GM21619 (cell line): ENCODE data around the gene DEDD.

Experiments
- ATAC-seq: cut with Tn5 transposase; IDR thresholded peaks from one replicate; pipeline ENCODE4 v1.9.1; 2021; ENCODE audit not compliant: unreplicated experiment

Gene DEDD

DNA sequence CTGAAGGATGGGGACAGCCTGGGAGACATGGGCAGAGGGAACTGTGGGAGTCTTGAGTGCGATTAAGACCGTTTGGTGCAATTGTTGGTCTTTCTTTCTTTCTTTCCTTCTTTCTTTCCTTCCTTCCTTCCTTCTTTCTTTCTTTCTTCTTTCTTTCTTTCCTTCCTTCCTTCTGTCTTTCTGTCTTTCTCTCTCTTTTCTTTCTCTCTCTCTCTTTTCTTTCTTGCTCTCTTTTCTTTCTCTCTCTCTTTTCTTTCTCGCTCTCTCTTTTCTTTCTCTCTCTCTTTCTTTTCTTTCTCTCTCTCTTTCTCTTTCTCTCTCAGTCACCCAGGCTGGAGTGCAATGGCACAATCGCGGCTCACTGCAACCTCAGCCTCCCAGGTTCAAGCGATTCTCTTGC lies 37.2 kb downstream of the DEDD start:
- ATAC-seq, result no peak

DNA sequence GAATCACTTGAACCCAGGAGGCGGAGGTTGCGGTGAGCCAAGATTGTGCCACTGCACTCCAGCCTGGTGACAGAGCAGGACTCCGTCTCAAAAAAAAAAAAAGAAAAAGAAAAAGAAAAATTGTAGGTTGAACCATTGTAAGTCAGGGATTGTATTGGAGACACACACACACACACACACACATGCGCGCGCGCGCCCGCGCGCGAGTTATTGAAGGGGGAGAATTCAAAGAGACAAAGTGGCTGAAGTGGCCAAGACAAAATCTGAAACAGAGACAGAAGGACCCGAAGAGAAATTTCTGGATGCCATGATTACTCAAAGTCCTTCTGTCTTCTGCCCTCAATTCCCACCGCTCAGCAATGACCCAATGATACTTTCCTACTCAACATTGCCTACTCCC lies 38.0 kb downstream of the DEDD start:
- ATAC-seq, result no peak

DNA sequence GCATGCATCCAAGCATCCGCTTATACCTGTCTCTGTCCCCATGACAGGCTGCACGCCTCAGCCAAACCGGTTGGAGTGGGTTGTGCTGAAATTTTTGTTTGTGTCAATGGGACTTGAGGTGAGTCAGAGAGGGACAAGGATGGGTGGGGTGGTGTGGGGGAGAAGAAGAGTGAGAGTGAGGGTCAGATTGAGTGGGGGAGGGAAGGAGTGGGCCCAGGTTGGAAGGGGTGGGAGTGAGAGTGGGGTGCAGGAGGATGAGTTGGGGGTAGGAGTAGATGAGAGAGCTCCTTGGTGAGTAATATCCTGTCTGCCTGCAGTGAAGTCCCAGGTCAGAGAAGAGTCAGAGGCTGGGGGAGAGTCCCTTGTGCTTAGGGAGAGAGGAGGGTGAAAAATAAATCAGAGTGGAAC lies 39.8 kb downstream of the DEDD start:
- no peak for ATAC-seq

DNA sequence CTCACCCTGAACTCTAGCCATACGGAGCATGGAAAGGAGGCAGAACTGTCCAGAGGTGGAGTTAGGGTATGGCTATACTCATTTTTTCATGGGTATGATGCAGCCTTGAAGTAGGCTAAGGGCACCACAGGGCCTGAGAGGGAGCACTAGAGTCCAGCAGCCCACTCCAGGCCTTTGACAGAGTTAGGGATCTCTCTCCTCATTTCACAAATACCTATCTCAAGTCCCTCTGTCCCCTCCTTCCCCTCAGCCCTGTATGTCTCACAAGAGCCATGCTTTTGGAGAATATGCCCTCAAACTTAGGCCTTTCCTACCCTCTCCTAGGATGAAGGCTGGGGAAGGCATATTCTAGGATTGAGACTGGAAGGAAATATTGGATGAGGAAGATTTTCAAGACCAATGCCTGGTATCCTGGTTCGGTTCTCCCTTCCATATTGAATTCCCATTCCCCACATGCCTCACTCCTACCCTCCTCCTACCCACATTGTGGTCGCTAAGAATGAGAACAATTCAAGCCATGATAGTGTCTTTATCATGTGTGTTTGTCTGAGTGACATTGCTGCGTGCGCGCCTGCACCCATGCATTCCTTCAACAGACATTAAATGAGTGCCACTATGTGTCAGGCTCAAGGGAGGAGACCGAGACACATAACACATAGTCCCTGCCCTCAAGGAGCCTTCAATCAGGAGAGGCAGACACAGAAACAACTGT lies 40.5 kb downstream of the DEDD start:
- no peak for ATAC-seq

DNA sequence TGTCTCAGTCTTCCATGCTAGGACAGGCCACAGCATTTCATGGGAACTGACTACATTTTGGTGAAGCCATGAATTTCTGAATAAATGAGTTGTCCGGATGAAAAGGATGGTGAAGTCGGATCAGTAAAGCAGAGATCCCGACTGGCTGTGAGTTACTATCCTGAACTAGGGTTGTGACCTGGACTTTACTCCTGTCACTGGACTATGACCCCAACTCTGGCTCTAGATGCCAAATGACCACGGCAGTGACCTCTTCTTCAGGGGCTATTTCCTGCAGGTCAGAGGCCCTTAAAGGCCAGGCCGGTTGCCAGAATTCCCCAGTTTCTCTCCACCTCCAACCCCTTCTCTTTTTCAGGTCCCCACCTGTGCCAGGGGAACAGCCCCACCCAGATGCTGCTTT lies 41.4 kb downstream of the DEDD start:
- ATAC-seq, result no peak

DNA sequence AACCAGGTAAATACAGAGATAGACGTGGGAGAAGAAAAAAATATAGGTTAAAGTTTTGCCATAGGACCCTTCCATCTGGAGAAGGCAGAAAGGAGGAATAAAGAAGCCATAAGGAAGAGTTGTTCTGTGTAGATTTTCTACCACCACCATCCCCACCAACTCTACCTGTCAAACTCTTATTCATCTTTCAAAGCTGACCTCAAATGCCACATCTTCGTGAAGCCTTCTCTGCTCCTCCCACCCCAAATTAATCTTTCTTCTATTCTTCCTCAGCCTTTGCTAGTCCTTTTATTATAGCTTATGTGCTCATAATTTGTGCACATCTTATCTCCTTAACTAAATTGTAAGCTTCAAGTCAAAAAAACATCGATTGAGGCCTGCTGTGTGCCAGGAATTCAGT lies 41.9 kb downstream of the DEDD start:
- ATAC-seq, result no peak

DNA sequence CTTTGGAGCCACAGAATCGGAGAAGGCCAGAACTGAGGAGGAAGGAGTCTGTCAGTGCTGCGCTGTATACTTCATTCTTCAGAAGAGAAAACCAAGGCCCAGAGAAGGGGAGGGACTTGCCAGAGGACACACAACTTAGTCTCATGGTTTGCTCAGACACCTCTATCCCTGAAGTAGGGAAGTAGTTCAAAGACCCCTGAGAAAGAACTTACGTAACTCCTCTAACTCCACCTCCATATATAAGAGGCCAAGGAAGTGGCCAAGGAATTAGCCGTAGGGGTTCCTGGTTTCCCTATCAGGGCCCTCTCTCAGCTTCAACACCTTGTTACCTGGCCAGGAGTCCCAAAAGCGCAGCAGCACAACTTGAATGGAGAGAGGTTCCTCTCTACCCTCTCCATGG lies 42.5 kb downstream of the DEDD start:
- no peak for ATAC-seq

DNA sequence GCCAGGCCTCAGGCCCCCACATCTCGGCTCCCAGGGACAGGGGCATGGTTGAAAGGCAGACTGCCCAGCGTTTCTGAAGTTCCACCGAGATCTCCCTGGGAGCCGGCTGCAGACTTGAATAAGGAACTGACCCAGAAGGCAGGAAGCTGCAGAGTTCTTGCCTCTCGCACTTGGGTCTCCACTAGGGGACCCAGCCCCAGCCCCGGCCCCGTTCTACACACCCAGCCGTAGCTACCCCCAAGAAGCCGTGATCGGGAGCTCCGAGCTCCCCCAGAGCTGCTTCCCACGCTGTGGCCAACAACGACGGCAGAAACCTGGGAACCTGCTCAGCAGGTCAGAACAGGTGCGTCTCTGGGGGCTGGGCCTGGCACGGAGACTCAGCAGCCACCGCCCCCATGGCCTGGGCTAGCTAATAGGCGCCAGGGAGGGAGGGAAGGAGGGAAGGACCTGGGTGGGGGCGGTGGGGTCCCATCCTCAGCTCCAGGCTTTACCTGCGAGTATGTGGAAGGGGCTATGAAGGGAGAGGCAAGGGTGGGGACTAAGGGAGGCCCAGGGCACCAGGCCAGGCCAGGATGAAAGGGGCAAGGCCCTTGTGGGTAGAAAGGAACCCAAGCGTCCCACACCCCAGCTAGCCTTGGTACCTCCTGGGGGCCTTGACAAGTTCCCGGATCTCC lies 43.1 kb downstream of the DEDD start, which contains the start of gene NECTIN4:
Gene NECTIN4, minus strand, starts transcription at position 308 of the 674 bp plus-strand sequence. Its CDS starts 262 bp downstream, at position 46.
- no peak for ATAC-seq

DNA sequence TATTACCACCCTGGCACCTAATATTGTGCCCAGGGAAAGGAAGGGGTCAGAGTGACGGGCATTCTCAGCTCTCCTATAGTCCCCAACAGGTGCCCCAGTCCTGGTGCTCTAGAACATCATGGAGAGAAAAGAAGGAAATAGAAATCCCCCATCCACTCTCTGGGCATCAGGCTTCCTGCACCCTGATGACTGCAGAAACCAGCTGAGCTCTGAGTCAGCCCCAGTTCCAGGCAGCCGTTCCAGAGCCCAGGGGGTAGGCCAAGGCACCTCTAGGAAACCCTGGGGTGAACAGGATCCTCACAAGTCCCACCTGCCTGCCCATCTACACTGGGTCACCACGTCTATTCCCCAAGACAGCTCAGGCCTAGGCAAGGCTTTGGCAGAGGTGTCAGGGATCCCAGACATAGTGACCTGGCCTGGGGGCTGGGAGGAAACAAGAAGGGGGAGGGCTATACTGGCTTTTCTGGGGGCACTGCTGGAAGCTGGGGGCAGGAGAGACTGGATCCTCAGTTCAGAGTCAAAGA lies 43.8 kb downstream of the DEDD start:
- ATAC-seq, result no peak

DNA sequence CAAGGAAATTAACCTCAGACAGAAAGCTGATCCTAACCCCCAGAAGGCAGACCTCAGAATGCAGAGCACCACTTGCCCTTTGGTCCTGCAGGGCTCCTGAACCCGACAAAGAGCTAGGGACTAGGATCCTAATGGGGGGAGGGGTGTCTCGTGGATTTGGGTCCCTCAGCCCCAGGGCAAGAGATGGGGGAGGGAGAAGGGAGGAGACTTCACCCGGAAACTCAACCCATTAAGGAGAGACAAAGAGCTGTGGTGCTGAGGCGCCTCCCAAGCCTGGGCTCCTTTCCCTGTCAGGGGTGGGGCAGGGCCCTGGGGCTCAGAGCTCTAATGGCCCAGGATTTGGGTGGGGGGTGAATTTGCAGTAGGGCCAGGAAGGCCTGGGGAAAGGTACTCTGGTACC lies 46.0 kb downstream of the DEDD start:
- no peak for ATAC-seq

DNA sequence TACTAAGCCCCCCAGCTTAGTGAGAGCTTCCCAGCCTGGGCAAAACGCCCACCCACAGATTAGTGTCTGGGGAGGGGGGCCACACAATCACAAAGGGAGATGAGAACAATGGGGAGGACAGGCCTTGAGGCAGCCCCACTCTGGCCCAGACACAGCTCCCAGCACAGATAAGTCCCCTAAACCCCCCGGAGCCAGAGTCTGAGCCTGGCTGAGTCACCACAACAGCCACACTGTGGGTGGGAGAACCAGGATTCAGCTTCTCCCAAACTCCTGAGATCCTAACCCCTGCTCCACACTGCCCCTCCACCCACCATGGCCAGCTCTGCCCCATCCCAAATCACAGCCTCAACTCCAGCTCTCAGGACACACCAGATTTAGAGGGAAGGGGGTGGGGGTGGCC lies 47.3 kb downstream of the DEDD start:
- no peak for ATAC-seq

DNA sequence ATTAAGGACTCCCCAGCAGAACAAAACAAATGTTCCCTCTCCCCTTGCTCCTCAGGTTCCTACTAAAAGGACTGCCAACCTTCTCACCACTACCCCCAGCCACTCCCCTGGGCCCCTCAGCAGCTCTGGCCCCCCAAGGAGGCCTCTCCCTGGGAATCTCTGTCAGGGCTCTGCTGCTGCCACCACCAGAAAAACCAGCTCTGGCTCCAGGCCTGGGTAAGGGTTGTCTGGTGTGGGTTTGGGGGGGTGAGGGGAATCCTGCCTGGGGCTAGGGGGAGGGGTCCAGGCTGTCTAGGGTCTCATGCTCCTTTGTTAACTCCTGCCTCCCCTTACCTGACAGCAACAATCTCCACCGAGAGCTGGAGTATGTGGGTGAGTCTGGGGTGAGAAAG lies 47.9 kb downstream of the DEDD start:
- ATAC-seq, result no peak

DNA sequence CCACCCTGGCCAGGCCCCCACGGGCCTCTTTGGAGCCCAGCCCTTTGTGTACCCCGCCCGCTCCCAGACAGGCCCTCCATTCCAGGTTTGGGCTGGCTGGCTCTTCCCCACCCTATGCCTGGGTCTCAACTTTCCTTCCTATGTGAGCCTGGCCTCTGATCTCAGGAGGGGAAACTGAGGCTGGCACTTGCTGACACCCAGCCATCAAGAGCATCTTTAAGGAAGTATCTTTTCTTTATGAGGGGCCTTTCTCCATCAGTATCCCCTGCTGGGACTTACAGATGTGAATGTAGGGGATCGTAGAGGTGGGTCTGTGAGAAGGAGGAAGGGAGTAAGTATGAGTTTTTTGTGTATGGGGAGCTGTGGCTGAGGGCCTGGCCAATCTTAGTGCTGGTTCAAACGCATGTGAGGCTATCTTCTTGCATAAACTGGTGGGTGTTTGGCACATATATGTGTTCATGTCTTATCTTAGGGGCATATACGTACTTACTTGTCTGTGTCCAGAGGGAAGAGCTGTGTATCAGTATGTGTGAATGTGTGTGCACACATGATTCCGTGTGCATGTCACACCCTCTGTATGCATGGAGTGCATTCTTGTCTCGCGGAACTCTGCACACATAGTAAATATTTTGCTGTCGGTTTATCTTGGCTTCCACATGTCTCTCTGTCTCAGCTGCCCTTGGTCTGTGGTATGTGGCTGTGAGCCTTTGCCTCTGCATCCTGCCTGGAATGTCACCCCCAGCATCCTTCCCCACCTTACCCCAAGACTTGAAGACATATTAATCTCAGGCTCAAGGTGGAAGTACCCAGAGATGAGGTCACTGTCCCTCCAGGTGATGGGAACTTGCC lies 48.5 kb downstream of the DEDD start:
- ATAC-seq, result no peak

DNA sequence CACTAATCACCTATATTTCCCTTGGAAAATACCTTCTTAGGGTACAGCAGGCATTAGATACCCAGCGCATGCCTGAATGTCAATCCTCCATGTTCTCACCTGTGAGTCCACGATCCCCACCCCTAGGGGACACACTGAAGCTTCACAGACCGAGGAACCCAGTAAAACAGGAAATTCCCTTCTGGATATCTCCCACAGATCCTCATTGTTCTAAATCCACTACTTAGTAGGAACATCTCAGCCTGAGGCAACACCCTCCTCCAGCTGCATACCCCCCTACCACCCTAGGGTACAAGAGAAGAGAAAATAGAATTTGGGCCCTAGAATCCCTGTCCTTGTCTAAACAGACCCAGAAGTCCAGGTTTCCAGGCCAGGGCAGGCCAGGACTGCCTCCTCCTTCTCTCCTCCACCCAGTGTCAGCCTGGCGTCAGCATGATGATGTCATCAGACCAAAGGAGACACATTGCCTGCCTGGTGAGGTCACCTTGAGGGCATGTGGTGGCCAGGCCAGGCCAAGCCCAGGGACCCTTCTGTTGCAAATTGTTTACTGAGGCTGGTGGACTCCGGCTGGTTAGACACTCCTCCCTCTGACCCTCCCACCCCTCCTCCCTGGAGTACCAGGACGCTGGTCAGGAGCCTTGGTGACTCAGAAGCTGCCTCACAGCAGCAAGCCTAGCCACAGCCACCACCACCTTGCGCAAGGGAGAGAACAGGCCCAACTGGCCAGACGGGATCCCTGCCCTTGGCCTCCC lies 49.3 kb downstream of the DEDD start:
- ATAC-seq, result no peak

DNA sequence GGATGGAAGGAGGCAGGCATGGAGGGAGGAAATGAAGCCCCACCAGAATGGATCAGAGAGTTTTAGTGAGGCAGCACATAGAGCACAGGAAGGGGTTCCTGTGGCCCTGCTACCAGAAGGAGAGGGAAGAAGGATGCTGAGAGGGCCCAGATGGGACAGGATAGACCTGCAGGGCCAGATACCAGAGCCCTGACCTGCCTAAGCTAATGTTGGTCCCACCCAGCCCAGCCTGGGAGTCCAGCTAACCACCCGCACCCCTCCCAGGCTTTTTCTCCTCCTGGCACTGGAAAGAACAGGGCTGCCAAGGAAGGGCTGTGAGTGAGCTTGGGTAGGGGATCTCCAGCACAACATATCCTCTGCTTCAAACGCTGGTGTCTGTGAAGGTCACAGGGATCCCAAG lies 50.0 kb downstream of the DEDD start:
- ATAC-seq, result no peak

DNA sequence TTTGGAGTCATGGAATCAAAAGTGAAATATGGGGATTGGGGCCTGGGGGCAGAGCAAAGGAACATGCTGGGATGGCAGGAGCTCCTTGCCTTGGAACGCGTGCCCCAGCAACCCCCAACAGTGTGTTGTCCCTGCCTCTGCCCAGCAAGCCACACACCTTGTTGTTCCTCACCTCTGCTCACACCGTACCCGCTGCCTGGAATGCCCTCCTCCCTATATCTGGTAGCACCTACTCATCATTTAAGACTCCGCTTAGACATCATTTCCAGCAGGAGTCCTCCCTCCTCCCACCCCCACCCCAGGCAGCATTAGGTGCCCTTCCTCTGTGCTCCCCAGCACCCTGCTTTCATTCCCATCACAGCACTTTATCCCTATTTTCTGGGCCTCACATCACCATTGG lies 50.9 kb downstream of the DEDD start:
- ATAC-seq, result no peak

DNA sequence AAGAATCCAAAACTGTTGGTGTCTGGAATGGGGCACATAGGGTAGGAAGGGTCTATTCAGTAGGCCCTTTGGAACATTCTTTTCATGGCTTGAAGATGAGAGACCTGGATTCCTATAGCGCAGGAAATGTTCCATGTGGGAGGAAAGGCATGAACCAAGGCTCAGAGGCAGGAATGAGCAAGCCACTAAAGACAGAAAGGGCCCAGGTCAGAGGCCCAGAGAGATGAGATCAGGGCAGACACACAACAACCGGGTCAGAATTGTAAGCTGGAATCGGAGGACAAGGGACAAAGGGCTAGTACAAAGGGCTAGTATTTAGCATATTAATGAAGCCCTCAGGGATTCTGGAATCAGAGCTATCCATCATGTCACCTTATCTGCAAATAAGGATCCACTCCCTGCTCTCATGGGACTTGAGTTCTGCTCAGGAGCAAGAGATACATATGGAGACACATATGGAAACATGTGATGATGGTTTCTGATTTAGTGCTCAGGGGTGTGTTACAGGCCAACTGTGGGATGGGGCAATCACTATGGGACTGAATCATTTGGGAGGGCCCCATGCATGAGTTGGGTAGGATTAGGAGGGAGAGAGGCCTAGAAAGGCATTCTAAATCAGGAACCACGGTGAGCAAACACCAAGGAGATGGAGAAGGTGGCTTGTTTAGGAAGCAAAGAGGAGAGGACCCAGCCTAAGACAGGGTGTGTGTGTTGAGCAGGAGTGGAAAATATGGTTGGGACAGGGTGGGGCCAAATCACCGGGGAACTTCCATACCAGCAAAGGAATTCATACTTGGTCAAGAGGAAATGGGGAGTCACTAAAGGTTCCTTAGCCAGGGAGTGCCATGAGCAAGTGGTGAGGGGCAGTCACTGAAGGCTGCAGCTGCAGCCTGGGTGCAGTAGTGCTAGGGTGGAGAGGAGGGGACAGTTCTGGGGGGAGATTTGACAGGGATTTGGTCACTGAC lies 51.7 kb downstream of the DEDD start:
- no peak for ATAC-seq

DNA sequence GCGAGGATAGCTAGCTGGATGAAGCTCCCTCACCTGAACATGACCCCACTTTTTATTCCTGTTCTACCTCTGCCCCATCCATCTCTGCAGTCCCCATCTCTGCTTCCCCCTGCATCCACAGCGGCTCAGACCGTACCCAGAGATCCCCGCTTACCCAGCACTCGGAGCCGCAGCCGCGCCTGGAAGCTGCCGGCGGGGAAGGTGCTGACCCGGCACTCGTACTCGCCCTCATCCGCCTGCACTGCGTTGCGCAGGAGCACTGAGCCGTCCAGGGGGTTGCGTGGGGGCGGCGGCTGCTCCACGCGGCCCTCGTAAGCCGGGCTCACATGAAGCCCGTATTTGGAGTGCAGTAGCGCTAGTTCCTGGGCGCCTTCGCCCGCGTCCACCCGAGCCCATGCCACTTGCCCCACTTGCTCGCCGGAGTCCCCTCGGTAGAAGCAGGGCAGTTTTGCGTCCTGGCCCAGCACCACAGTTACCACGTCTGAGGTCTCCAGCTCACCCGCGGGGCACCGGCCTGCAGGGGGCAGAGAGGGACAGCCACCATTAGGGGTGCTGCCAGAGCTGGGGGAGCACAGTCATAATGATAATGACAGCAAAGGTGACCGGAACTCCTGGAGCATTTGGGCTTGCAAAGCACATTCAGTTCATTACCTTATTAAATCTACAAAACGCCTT lies 52.9 kb downstream of the DEDD start:
- no peak for ATAC-seq

DNA sequence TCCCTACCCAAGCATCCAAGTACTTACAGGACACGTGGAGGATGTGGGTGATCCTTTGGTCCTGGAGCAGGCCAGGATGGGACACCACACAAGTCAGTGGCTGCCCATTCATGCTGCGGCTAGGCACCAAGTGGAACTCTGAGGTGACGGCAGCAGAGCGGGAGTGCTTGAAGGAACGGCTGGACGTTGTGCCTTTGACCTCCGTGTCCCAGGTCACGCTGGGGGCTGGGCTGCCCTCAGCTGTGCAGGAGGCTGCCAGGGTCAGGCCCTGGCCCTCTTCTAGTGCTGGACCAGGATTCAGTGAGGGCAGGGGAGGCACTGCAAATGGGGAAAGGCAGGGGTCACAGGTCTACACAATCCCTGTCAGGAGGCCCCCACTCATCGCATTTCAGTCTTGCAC lies 55.0 kb downstream of the DEDD start:
- ATAC-seq, result no peak
